GM19238 (cell line): Measurements from ENCODE around the gene DNAJB14.

Source experiments
- DNase-seq: peaks from one replicate; pipeline ENCODE4 v3.0.0; 2011; ENCODE audit warnings: low spot score; ENCODE audit not compliant: insufficient read length

Gene DNAJB14

GRCh38 chr4:99945718-99946355 is 581 bp downstream of the DNAJB14 start:
- DNase-seq = no peak

GRCh38 chr4:99943904-99944437 is 2.4 kb downstream of the DNAJB14 start:
- DNase-seq = no peak

DNA sequence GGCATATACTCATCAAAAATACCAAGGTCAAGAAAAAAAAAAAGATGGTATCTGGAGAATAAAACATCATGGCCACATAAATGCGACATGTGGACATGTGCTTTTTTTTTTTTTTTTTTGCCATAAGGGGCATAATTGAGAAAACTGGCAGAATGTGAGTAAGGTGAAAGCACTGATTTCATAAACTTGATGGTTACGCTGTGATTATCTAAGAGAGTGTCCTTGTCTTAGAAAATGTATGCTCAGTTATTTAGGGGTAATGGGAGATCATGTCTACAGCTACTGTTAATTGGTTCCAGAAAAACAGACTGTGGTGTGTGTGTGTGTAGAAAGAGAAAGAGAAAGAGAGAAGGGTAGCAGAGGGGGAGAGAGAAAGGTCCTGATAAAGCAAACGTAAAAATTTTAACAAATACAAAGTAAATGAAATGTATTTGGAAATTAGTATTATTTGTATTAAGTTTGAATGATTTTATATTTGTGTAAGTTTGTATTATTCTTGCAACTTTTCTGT is 8.1 kb downstream of the DNAJB14 start:
- DNase-seq = no peak

GRCh38 chr4:99934891-99935290 is 11.5 kb downstream of the DNAJB14 start:
- DNase-seq = no peak

DNA sequence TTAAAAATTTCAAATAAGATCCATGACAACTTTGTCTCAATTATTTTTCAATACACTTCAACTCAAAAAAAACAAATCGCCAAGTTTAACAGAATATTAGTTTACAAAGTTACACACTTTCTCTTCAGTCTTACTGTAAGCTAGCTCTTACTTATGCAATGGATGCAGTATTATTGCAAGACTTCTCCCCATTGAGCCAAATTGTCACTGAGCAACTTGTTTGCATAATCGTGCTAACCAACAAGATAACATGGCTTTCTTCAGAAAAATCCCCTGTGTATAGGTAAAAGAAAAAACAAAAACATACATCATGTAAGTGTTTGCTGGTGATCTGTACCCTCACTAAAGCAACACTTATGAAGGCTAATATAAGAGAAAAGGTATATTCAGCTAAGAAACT is 18.9 kb downstream of the DNAJB14 start:
- no peak for DNase-seq

- no peak for DNase-seq
Observed at GRCh38 chr4:99921174-99921573, 25.2 kb downstream of the DNAJB14 start.

GRCh38 chr4:99918656-99919055 is 27.8 kb downstream of the DNAJB14 start:
- DNase-seq = no peak

GRCh38 chr4:99917575-99917974 is 28.8 kb downstream of the DNAJB14 start:
- no peak for DNase-seq

- no peak for DNase-seq
Observed at GRCh38 chr4:99915449-99915848, 31.0 kb downstream of the DNAJB14 start.

GRCh38 chr4:99894998-99895397 is 51.4 kb downstream of the DNAJB14 start:
- DNase-seq = no peak

- peak; percentile 79 for DNase-seq
Observed at GRCh38 chr4:99894161-99894997, 52.0 kb downstream of the DNAJB14 start, which contains the start of gene LAMTOR3. LAMTOR3 (minus strand) TSS chr4:99894427; CDS start chr4:99893963, 464 bp downstream.

- no peak for DNase-seq
Observed at GRCh38 chr4:99893839-99894160, 52.6 kb downstream of the DNAJB14 start.

GRCh38 chr4:99893029-99893428 is 53.4 kb downstream of the DNAJB14 start:
- DNase-seq = no peak

DNA sequence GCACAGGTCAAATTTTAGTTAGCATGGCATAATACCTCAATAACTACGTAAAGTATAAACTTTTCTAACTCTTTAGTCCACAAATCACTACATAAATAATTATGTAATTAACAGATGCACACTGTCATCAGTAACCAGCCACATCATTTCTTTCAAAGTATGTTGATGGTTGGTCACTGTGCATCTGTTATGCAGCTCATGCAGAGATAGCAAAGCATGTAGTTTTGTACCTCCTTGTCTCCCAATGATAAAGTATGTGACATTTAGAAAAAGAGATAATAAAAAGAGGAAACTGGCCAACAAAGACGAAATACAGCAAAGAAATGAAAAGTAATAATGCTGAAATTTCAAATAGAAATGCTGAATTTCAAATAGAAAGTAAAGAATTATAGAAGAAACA is 55.1 kb downstream of the DNAJB14 start:
- no peak for DNase-seq

- DNase-seq = no peak
Observed at GRCh38 chr4:99887837-99888236, 58.6 kb downstream of the DNAJB14 start.

DNA sequence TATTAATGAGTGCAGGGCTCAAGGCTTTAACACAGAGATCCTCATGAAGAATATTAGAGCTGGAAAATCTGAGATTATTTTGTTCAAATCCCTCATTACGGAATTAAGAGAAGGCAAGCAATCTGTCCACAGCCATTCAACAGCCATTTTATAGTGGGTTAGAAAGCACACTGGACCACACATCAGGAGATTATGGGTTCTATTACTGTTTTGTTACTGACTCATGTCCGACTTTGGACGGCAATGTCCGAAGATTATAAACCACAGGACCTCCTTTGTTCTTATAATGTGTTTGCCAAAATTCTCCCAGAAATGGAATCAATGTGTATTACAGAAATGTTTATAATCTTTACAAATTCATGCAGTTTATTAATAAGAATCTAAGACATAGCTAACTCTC is 60.3 kb downstream of the DNAJB14 start:
- no peak for DNase-seq

GRCh38 chr4:99885687-99886086 is 60.7 kb downstream of the DNAJB14 start:
- no peak for DNase-seq

- DNase-seq = peak; percentile 2
Observed at GRCh38 chr4:99885063-99885664, 61.3 kb downstream of the DNAJB14 start.

DNA sequence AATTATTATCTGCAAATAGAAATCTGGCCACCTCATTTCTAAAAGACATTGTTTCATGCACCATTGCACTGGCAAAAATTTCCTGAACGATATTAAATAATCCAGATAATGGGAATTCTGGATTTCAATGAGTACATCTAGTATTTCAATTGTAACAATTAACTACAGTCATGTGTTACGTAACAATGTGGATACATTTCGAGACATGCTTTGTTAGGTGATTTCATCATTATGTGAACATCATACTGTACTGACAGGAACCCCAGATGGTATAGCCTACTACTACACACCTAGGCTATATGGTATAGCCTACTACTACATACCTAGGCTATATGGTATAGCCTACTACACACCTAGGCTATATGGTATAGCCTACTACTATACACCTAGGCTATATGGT is 67.0 kb downstream of the DNAJB14 start:
- DNase-seq = no peak

- no peak for DNase-seq
Observed at GRCh38 chr4:99878604-99879003, 67.8 kb downstream of the DNAJB14 start.

DNA sequence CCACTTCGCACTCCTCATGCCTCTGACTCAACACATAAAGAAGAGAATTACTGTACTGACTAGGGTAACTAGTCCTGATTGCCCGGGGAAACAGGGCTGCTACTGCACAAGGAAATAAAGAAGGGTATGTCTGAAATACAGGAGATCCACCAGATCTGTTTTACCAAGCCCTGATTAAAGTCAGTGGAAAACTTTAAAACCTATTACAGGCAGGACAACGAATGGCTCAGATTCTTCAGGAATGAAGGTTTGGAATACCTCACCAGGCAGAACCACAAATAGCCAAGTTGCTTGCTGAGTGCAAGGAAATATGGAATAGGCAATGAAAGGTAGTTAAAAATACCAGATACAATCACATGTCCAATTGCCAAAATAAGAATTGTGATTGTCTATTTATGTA is 69.5 kb downstream of the DNAJB14 start:
- no peak for DNase-seq

DNA sequence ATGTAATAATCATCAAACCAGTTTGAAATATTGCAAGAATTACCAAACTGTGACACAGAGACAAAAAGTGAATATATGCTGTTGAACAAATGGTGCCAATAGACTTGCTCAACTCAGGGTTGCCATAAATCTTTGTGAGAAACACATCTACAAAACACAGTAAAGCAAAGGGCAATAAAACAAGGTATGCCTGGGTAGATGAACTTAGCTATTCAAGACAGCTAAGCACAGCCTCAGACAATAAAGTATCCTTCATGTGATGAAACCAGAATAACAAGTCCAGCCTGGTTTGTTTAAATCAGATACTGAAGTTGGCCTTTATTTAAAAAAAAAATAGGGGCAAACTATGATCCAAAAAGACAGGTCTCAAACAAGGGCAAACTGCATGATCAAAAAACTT is 71.3 kb downstream of the DNAJB14 start:
- DNase-seq = no peak
